GM18499 (cell line): ENCODE measurements around the gene SON.

Source experiments
- ATAC-seq: cut with Tn5 transposase; IDR thresholded peaks from one replicate; pipeline ENCODE4 v1.9.1; 2021; ENCODE audit warnings: moderate number of reproducible peaks; ENCODE audit not compliant: insufficient read depth, unreplicated experiment

Gene SON

DNA sequence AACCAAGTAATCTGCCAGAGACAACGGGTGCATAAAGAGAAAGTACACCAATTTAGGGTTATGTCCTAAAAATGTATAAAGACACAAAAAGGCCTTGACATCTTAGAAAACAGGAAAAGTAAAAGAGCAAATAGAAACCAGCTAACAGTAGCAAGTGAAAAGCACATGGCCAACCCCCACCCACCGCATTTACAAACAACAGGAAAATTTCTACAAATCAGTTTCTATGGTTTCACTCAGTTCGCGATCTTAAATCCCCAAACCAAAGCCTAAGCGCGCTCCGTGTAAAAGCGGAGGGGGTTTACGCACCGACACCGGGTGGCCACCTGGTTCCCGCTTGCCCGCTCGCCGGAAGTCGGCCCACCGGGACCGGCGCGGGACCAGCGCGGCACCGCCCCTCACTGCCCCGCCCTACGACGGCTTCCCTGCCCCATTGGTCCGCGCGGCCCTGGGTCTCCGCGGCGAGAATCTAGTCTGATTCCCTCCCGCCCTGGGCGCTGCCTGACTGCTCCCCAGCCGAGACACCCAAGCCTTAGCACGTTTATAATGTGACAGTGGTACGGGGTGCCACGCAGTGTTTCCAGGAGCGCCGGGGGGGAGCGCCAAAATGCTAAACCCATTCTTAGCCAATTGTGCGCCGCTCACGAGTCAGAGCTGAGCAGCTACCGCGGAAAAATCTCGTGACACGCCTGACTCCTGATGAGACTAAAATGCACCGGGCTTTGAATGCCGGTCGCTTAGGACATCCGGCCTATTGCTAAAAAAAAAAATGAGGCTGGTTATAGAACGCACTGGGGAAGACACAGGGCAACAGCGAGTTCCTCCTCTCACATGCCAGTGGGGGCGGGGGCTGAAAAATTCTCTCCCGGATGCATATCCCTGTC, 840 bp upstream of the SON start, which contains the start of gene GART:
Gene GART, minus strand, starts transcription at position 362 of the 884 bp plus-strand sequence. CDS start 2,802 bp downstream, outside the sequence.
- peak; percentile 16 for ATAC-seq

DNA sequence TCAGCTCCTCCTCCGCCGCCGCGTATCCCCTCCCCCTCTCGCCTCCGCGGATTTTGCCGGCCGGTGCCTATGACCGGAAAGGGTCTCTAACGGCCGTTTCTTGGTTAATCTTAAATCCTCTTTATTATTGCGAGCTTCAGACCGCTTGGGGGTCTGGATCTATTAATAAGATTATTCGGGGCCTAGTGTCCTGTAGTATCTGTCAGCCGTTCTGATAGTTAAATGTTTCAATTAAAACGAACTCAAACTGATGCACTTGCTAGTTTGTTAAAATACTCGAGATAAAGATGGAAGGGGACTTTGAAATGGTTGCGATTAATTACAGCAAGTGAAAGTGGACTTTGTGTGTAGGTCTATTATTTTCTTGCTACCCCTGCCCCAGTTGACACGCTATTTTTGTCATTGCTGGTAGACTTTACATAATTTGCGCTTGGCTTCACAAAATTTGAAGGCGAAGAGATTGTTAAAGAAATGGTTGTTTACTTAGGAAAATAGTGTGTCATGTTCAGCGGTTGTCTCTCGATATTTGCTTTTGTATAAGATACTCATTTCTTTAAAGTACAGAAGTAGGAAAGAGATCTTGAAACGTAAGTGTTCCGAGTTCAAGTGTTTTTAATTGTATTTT, 779 bp downstream of the SON start:
- no peak for ATAC-seq

DNA sequence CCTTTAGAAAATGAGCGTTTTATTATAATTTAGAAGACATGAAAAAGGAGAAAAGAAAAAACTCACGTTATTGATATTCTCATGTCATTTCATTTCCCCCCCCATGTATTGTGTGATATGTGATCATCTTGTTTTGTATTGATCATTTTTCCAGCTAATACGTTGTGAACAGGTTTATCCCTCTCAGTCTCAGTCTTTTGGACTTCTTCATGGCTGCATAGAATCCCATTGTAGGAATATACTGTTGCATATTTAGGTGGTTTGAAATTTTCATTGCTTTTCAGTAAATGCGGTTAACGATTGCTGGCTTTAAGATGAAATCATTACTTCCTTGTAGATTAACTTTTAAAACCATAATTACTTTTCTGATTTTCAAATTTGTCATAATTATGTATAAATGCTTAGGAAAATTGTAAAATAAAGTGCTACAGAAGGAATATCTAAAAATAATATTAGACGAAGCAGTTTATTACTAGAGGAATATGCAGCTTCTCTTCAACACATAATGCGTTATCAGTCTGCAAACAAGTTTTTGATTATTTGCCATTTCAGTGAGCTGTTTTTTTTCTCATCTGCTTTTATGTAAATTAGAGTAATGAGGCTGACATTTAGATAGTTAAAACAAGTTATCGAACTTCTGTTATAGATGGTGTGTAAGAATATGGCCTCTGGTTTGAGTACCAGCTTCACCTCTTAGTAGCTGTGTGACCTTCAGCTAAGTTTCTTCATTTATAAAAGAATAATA, 1.8 kb downstream of the SON start:
- no peak for ATAC-seq

DNA sequence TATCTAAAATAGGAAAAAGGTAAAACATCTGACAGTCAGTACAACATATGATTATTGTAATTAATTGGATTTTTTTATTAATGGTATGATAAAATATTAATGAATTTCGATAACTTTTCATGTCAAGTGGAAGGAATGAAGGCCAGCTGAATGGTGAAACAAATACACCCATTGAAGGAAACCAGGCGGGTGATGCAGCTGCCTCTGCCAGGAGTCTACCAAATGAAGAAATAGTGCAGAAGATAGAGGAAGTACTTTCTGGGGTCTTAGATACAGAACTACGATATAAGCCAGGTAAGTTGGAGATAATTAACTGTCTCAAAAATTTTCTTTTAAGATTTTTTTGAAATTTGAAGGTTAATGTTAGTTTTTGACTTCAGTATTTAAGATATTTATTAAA, 3.2 kb downstream of the SON start:
- no peak for ATAC-seq

DNA sequence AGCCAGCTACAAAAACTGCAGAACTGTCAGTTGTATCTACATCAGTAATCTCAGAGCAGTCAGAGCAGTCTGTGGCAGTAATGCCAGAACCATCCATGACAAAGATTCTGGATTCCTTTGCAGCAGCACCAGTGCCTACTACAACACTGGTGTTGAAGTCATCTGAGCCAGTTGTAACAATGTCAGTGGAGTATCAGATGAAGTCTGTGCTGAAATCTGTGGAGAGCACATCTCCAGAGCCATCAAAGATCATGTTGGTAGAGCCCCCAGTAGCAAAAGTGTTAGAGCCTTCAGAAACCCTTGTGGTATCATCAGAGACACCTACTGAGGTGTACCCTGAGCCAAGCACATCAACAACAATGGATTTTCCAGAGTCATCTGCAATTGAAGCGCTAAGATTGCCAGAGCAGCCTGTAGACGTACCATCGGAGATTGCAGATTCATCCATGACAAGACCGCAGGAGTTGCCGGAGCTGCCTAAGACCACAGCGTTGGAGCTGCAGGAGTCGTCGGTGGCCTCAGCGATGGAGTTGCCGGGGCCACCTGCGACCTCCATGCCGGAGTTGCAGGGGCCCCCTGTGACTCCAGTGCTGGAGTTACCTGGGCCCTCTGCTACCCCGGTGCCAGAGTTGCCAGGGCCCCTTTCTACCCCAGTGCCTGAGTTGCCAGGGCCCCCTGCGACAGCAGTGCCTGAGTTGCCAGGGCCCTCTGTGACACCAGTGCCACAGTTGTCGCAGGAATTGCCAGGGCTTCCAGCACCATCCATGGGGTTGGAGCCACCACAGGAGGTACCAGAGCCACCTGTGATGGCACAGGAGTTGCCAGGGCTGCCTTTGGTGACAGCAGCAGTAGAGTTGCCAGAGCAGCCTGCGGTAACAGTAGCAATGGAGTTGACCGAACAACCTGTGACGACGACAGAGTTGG, 7.3 kb downstream of the SON start:
- ATAC-seq, result no peak

DNA sequence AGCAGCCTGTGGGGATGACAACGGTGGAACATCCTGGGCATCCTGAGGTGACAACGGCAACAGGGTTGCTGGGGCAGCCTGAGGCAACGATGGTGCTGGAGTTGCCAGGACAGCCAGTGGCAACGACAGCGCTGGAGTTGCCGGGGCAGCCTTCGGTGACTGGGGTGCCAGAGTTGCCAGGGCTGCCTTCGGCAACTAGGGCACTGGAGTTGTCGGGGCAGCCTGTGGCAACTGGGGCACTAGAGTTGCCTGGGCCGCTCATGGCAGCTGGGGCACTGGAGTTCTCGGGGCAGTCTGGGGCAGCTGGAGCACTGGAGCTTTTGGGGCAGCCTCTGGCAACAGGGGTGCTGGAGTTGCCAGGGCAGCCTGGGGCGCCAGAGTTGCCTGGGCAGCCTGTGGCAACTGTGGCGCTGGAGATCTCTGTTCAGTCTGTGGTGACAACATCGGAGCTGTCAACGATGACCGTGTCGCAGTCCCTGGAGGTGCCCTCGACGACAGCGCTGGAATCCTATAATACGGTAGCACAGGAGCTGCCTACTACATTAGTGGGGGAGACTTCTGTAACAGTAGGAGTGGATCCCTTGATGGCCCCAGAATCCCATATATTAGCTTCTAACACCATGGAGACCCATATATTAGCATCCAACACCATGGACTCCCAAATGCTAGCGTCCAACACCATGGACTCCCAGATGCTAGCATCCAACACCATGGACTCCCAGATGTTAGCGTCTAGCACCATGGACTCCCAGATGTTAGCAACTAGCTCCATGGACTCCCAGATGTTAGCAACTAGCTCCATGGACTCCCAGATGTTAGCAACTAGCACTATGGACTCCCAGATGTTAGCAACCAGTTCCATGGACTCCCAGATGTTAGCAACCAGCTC, 8.2 kb downstream of the SON start:
- no peak for ATAC-seq

DNA sequence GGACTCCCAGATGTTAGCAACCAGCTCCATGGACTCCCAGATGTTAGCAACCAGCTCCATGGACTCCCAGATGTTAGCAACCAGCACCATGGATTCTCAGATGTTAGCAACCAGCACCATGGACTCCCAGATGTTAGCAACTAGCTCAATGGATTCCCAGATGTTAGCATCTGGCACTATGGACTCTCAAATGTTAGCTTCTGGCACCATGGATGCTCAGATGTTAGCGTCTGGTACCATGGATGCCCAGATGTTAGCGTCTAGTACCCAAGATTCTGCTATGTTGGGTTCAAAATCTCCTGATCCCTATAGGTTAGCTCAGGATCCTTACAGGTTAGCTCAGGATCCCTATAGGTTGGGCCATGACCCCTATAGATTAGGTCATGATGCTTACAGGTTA, 8.8 kb downstream of the SON start:
- ATAC-seq, result no peak

DNA sequence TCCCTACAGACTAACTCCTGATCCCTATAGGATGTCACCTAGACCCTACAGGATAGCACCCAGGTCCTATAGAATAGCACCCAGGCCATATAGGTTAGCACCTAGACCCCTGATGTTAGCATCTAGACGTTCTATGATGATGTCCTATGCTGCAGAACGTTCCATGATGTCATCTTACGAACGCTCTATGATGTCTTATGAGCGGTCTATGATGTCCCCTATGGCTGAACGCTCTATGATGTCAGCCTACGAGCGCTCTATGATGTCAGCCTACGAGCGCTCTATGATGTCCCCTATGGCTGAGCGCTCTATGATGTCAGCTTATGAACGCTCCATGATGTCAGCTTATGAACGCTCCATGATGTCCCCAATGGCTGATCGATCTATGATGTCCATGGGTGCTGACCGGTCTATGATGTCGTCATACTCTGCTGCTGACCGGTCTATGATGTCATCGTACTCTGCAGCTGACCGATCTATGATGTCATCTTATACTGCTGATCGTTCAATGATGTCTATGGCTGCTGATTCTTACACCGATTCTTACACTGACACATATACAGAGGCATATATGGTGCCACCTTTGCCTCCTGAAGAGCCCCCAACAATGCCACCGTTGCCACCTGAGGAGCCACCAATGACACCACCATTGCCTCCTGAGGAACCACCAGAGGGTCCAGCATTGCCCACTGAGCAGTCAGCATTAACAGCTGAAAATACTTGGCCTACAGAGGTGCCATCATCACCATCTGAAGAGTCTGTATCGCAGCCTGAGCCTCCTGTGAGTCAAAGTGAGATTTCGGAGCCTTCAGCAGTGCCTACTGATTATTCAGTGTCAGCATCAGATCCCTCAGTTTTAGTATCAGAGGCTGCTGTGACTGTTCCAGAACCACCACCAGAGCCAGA, 9.5 kb downstream of the SON start:
- ATAC-seq, result no peak

DNA sequence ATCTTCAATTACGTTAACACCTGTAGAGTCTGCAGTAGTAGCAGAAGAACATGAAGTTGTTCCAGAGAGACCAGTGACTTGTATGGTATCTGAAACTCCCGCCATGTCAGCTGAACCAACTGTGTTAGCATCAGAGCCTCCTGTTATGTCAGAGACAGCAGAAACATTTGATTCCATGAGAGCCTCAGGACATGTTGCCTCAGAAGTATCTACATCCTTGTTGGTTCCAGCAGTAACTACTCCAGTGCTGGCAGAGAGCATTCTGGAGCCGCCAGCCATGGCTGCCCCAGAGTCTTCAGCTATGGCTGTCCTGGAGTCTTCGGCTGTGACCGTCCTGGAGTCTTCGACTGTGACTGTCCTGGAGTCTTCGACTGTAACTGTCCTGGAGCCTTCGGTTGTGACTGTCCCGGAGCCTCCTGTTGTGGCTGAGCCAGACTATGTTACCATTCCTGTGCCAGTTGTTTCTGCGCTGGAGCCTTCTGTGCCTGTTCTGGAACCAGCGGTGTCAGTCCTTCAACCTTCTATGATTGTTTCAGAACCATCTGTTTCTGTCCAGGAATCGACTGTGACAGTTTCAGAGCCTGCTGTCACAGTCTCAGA, 10.3 kb downstream of the SON start:
- ATAC-seq, result no peak

DNA sequence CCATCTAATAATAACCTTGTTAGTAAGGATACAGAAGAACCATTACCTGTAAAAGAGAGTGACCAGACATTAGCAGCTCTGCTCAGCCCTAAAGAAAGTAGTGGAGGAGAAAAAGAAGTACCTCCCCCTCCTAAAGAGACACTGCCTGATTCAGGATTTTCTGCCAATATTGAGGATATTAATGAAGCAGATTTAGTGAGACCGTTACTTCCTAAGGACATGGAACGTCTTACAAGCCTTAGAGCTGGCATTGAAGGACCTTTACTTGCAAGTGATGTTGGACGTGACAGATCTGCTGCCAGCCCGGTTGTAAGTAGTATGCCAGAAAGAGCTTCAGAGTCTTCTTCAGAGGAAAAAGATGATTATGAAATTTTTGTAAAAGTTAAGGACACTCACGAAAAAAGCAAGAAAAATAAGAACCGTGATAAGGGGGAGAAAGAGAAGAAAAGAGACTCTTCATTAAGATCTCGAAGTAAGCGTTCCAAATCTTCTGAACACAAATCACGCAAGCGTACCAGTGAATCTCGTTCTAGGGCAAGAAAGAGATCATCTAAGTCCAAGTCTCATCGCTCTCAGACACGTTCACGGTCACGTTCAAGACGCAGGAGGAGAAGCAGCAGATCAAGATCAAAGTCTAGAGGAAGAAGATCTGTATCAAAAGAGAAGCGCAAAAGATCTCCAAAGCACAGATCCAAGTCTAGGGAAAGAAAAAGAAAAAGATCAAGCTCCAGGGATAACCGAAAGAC, 11.6 kb downstream of the SON start:
- no peak for ATAC-seq

DNA sequence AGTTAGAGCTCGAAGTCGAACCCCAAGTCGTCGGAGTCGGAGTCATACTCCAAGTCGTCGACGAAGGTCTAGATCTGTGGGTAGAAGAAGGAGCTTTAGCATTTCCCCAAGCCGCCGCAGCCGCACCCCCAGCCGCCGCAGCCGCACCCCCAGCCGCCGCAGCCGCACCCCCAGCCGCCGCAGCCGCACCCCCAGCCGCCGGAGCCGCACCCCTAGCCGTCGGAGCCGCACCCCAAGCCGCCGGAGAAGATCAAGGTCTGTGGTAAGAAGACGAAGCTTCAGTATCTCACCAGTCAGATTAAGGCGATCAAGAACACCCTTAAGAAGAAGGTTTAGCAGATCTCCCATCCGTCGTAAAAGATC, 12.1 kb downstream of the SON start:
- no peak for ATAC-seq

DNA sequence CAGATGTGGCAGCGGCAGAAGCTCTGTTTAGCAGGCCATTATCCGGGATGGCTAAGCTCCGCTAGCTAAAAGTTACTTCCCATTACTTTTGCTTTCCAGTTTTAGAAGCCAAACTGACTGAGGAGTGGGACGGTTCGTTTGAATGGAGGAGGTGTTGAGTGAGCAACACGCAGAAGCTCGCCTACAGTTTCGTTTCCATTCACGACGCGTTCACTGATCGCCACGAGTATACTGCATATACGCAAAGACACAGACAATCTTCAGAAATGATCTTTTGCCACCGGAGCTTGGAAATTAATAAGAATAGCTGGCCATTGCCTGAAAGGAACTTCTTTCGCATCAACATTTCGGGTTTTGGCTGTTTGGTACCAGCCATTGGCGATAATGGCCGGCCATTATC, 14.6 kb downstream of the SON start:
- ATAC-seq, result no peak

DNA sequence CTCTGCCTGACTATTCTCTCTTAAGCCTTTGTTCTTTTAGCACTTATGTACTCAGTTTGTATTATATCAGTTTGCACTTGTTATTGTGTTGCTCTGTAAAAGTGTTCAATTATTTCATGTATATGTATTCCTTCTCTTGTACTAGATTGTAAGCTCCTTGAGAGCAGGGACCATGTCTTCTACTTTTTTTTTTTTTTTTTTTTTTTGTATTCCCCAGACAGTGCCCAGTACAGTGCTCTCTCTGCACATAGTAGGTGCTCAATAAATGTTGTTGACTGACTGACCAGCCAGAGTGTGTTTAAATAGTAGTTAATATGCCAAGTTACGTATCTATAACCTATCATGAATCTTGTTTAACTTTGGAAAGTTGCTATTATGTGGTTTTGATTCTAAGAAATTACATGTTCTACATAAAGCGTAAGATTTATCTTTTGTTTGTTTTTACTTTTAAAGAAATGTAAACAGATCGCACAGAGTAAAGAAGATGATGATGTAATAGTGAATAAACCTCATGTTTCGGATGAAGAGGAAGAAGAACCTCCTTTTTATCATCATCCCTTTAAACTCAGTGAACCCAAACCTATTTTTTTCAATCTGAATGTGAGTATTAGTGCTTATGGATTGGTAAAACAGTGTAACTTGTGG, 16.1 kb downstream of the SON start:
- no peak for ATAC-seq

DNA sequence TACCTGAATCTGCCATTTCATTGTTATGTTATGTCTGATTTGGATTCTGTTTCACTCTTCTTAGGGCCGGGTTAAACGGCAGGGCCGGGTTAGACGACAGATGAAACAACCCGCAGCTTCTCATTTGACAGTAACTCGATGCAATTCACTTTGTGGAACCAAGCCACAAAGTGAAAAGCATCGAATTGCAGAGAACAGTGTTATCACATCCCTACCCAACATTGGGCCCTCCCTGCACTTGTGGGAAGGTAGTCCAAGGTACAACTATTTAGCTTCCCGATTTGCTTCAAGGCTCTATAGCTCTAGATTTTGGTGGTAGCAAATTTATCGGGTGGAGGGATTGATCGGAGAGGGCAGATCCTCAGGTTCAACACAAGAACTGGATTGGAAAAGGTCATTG, 17.0 kb downstream of the SON start:
- no peak for ATAC-seq

DNA sequence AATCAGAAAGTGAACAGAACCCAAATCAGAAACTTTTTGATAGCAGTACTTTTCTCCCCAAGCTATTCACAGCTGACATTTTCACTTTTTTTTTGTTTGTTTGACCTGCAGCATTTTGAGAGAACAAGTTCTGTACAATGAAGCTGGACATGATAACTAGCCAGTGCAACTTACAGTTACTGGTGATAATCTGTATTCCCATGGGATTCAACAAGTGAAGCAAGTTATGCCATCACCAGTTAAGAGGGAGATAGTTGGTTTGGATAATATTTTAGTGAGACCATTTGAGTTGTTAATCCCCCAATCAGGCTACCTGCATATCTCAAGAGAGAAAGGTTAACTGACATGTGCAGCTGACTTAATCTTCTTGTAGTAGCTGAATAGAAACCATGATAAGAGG, 18.1 kb downstream of the SON start:
- ATAC-seq, result no peak

DNA sequence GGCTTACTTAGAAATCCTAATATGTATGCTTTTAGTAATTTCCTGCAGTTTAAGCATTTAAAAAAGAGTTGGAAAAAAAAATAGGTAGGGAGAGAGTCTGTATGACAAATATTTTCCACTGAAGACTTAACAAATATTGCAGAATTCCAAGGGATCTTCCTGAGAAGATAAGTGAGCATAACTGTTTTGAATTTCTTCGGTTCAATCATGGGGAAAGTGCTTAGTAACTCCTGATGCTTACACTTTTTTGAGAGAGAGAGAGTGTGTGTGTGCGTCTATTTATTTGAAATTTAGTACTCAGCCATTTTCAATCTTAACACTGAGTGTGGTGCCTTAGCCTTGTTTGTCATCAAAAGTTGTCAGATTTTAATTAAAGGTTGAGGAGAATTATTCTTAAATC, 18.5 kb downstream of the SON start:
- no peak for ATAC-seq

DNA sequence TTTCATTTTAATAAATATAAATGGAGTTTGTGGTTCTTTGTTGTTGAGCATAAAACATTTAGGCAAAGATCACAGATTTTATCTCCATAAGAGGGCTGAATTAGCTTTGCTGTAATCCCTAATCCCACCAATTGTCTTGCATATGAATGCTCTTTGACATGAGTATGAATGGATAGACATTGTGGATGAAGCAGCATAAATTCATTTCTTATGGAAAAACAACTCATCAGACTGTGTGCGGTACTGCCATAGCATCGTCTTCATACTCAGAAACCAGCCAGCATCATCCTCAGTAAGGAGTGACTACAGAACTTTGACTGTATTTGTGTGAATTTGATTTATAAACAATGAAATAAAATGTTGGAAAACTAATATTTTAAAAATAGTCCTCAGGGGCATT, 19.6 kb downstream of the SON start:
- no peak for ATAC-seq
